Suprapubic skin (tissue), 4 donors: ENCODE data around the gene SUSD6.

Experiments used
- CTCF ChIP-seq, 2 donors: fragments of 200-600 bp in 1 of 2; fragments of 450-650 bp in 1 of 2; sonication (generic) in 1 of 2; IDR thresholded peaks; one replicate each; pipeline ENCODE4 v1.5.1; 2016 to 2019; ENCODE audit warnings: antibody characterized with exemption in 2 of 2, mild to moderate bottlenecking in 1 of 2, moderate library complexity in 1 of 2
- EP300 ChIP-seq: sonication (generic); formaldehyde crosslinking; IDR thresholded peaks from one replicate; pipeline ENCODE4 v1.6.1; 2017; ENCODE audit warnings: antibody characterized with exemption
- POLR2A ChIP-seq, 2 donors: fragments of 450-650 bp; IDR thresholded peaks; one replicate each; pipeline ENCODE4 v1.6.1; 2017; ENCODE audit warnings: antibody characterized with exemption in 2 of 2, mild to moderate bottlenecking in 2 of 2, moderate library complexity in 2 of 2
- POLR2AphosphoS5 ChIP-seq, 3 donors: sonication (generic); formaldehyde crosslinking; IDR thresholded peaks; one replicate each; pipeline ENCODE4 v1.6.1; 2017; ENCODE audit warnings: antibody characterized with exemption in 3 of 3

DNA sequence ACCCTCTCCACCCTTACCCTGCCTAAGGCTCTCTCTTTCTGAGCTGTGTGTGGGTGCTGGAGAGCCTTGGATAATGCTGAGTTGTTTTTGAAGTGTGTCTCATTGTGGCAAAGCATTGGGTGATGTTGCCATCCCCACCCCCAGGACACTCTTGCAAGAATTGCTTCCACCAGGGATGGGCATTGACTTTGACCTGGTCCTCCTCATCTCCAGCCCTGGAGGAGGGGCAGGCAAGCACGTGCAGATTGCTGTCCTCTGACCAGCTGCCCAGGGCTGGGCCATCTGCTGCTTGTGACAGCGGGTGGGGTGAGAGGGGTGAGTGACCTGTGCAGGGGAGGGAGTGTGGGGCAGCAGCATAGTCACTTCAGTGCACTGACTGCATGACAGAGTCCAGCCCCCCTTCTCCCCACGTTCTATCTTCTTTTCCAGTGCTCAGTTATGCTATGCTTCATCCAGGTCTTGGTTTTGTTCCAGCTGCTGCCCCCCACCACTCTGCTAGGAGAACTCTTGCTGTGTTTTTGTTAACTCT lies 26.2 kb downstream of the SUSD6 start:
- no peak for TF ChIP-seq POLR2AphosphoS5 (IDR thresholded peaks at IDR 0.05)
- TF ChIP-seq CTCF (IDR thresholded peaks at IDR 0.05): no peak
- no peak for TF ChIP-seq POLR2A (IDR thresholded peaks at IDR 0.05)
- TF ChIP-seq EP300: no peak
